NCI-H2196 (cell line): ENCODE data around the gene ARID3A.

Experiments used
- DNase-seq: peaks from one replicate; lab custom pipeline; 2025; ENCODE audit not compliant: unreplicated experiment; lab: John Stamatoyannopoulos, UW

ARID3A gene

GRCh38 chr19:960601-960938, 34.7 kb downstream of the ARID3A start:
- no peak for DNase-seq

GRCh38 chr19:961866-962620, 36.2 kb downstream of the ARID3A start:
- no peak for DNase-seq

- no peak for DNase-seq
These were observed 37.0 kb downstream of the ARID3A start for GRCh38 chr19:962683-963400.

GRCh38 chr19:963486-963951, 37.7 kb downstream of the ARID3A start:
- no peak for DNase-seq

GRCh38 chr19:964116-964520, 38.3 kb downstream of the ARID3A start:
- DNase-seq = no peak

- no peak for DNase-seq
These were observed 39.2 kb downstream of the ARID3A start for GRCh38 chr19:964761-965694.

GRCh38 chr19:966485-967088, 40.8 kb downstream of the ARID3A start:
- no peak for DNase-seq

- DNase-seq = no peak
These were observed 44.9 kb downstream of the ARID3A start for GRCh38 chr19:970695-971094.

GRCh38 chr19:971795-972194, 46.0 kb downstream of the ARID3A start:
- no peak for DNase-seq

GRCh38 chr19:972281-972680, 46.4 kb downstream of the ARID3A start:
- no peak for DNase-seq

GRCh38 chr19:973726-974563, 48.1 kb downstream of the ARID3A start:
- no peak for DNase-seq

- no peak for DNase-seq
These were observed 48.9 kb downstream of the ARID3A start for GRCh38 chr19:974564-975257.

- DNase-seq = no peak
These were observed 50.6 kb downstream of the ARID3A start for GRCh38 chr19:976476-976875.

GRCh38 chr19:977058-977464, 51.2 kb downstream of the ARID3A start:
- no peak for DNase-seq

- no peak for DNase-seq
These were observed 53.5 kb downstream of the ARID3A start for GRCh38 chr19:979318-979741.

- no peak for DNase-seq
These were observed 54.5 kb downstream of the ARID3A start for GRCh38 chr19:980133-980998.

- DNase-seq = peak; percentile 71
These were observed 56.8 kb downstream of the ARID3A start for GRCh38 chr19:982567-983170.
